ENCODE measurements around the gene RPF1.
"Not testable (repeated sequence)": the region's sequence is repeated elsewhere in the genome, so short reads cannot be mapped to it uniquely, and the experiment has no call there.

DNA sequence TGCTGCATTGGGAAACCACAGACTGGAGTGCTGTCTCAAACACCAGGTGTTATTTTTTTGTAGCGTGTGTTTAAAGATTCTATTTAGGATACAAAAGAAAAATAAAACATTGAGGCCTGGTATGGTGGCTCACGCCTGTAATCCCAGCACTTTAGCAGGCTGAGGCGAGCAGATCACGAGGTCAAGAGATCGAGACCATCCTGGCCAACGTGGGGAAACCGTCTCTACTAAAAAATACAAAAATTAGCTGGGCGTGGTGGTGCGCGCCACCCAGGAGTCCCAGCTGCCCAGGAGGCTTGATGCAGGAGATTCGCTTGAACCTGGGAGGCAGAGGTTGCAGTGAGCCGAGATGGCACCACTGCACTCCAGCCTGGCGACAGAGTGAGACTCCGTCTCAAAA, 28.8 kb downstream of the RPF1 start:
- TF ChIP-seq RFX5 (IDR thresholded peaks at IDR 0.05); FOSL2 (IDR thresholded peaks at IDR 0.05); FOSL2 (CRISPR knock-in tag; IDR thresholded peaks at IDR 0.05); CEBPB (IDR thresholded peaks at IDR 0.05); RAD21 (conservative IDR thresholded peaks at IDR 0.05 in 1 of 2, IDR thresholded peaks at IDR 0.05 in 1 of 2); EP300 (IDR thresholded peaks at IDR 0.05); PHF8 (IDR thresholded peaks at IDR 0.05; ENCODE audit: borderline replicate concordance, low read depth); REST (IDR thresholded peaks at IDR 0.05); CHD4 (IDR thresholded peaks at IDR 0.05; ENCODE audit: borderline replicate concordance); POLR2A (IDR thresholded peaks at IDR 0.05; ENCODE audit: low read length): not testable (repeated sequence)
- TF ChIP-seq, protein P1, sequence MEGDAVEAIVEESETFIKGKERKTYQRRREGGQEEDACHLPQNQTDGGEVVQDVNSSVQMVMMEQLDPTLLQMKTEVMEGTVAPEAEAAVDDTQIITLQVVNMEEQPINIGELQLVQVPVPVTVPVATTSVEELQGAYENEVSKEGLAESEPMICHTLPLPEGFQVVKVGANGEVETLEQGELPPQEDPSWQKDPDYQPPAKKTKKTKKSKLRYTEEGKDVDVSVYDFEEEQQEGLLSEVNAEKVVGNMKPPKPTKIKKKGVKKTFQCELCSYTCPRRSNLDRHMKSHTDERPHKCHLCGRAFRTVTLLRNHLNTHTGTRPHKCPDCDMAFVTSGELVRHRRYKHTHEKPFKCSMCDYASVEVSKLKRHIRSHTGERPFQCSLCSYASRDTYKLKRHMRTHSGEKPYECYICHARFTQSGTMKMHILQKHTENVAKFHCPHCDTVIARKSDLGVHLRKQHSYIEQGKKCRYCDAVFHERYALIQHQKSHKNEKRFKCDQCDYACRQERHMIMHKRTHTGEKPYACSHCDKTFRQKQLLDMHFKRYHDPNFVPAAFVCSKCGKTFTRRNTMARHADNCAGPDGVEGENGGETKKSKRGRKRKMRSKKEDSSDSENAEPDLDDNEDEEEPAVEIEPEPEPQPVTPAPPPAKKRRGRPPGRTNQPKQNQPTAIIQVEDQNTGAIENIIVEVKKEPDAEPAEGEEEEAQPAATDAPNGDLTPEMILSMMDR (IDR thresholded peaks at IDR 0.05): not testable (repeated sequence)
